Measurements from ENCODE around the gene STPG2.
"Not testable (repeated sequence)": the region's sequence is repeated elsewhere in the genome, so short reads cannot be mapped to it uniquely, and the experiment has no call there.

The STPG2 gene

GRCh38 chr4:97938141-97938540, 205.1 kb downstream of the STPG2 start:
- no peak for DNase-seq

- no peak for DNase-seq
Measured at GRCh38 chr4:97924341-97924958, 218.8 kb downstream of the STPG2 start.

GRCh38 chr4:97923096-97923495, 220.2 kb downstream of the STPG2 start:
- no peak for DNase-seq

GRCh38 chr4:97917115-97917514, 226.2 kb downstream of the STPG2 start:
- no peak for DNase-seq

- no peak for DNase-seq
Measured at GRCh38 chr4:97912156-97912555, 231.1 kb downstream of the STPG2 start.

- DNase-seq = no peak
Measured at GRCh38 chr4:97911236-97911906, 231.9 kb downstream of the STPG2 start.

GRCh38 chr4:97910005-97910404, 233.3 kb downstream of the STPG2 start:
- DNase-seq = no peak

GRCh38 chr4:97903436-97904189, 239.7 kb downstream of the STPG2 start:
- not testable (repeated sequence) for DNase-seq

GRCh38 chr4:97900229-97900628, 243.0 kb downstream of the STPG2 start:
- DNase-seq = no peak

GRCh38 chr4:97892592-97893266, 250.5 kb downstream of the STPG2 start:
- no peak for DNase-seq

- DNase-seq = no peak
Measured at GRCh38 chr4:97879942-97880341, 263.3 kb downstream of the STPG2 start.

GRCh38 chr4:97868097-97868496, 275.2 kb downstream of the STPG2 start:
- no peak for DNase-seq

GRCh38 chr4:97867557-97868091, 275.7 kb downstream of the STPG2 start:
- no peak for DNase-seq

GRCh38 chr4:97866821-97867556, 276.3 kb downstream of the STPG2 start:
- no peak for DNase-seq

- DNase-seq = no peak
Measured at GRCh38 chr4:97851115-97851514, 292.2 kb downstream of the STPG2 start.

GRCh38 chr4:97845758-97846157, 297.5 kb downstream of the STPG2 start:
- DNase-seq = no peak

GRCh38 chr4:97841512-97841911, 301.8 kb downstream of the STPG2 start:
- DNase-seq = no peak

- no peak for DNase-seq
Measured at GRCh38 chr4:97836662-97837061, 306.6 kb downstream of the STPG2 start.

GRCh38 chr4:97828646-97829045, 314.6 kb downstream of the STPG2 start:
- DNase-seq = no peak

GRCh38 chr4:97819294-97819693, 324.0 kb downstream of the STPG2 start:
- no peak for DNase-seq

GRCh38 chr4:97812768-97813167, 330.5 kb downstream of the STPG2 start:
- DNase-seq = no peak

GRCh38 chr4:97786306-97786920, 356.9 kb downstream of the STPG2 start:
- DNase-seq = no peak
